IPS-NIHi11 (cell line): ENCODE measurements around the gene CHRM2.

Experiments
- DNase-seq: peaks from one replicate; pipeline ENCODE4 v3.0.0; 2012; ENCODE audit warnings: mixed read lengths, low spot score

The CHRM2 gene

DNA sequence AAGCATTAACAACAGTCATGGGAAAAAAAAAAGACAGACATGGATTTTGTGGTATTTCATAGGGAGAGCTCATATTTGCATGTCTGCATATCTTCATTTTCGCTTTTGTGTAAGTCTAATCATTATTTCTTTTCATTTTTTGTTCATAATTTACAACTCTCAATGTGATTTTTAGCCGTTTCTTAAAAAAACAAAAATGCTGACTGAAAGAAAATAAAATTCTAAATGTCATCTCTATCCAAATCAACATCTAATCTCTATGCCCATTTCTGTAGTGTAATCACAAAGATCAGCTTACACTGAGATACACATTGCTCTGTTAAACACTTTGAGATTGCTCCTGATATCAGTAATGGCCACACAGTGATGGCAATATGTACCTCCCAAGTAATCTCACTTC lies 29.2 kb downstream of the CHRM2 start:
- DNase-seq, result no peak

DNA sequence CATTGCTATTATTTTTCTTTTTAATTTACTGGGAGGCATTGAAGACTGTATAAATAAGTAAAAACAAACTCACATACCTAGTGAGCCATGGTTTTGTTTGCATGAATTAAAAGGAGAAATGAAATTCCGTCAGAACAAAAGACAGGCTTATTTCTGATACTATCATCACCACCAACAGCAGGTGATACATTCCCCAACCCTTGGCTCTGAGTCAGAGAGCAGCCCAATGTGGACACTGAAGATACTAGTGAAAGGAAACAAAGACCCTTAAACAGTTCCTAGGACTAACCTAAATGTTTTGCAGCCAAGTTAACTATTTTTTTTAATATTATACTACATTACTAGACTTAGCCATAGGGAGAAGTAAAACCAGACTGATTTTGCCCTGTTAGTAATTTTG lies 31.6 kb downstream of the CHRM2 start:
- DNase-seq, result no peak

DNA sequence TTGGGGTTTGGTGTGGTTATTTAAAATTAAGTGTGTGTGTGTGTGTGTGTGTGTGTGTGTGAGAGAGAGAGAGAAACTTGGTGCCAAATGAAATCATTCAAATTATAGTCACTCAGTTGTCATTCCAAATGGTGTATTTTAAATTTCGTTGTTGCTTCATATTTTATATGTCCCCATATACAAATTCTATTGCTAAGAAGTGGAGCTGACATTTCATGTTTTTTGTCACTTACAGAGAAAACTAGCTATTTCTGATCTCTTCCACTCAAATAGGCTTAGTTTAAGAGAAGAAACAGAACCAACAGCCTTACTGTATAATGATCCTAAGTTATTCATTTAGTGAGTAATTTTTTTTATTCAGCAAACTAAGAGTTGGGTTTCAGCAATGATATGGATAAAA lies 42.3 kb downstream of the CHRM2 start:
- DNase-seq, result no peak

GRCh38 chr7:136911344-136911743 lies 42.9 kb downstream of the CHRM2 start:
- DNase-seq, result peak; percentile 6

- no peak for DNase-seq
These were observed 43.9 kb downstream of the CHRM2 start for GRCh38 chr7:136912339-136912738.

- no peak for DNase-seq
These were observed 45.6 kb downstream of the CHRM2 start for GRCh38 chr7:136914016-136914415.

GRCh38 chr7:136919820-136920219 lies 51.4 kb downstream of the CHRM2 start:
- DNase-seq, result no peak

GRCh38 chr7:136923111-136923667 lies 54.7 kb downstream of the CHRM2 start:
- no peak for DNase-seq

DNA sequence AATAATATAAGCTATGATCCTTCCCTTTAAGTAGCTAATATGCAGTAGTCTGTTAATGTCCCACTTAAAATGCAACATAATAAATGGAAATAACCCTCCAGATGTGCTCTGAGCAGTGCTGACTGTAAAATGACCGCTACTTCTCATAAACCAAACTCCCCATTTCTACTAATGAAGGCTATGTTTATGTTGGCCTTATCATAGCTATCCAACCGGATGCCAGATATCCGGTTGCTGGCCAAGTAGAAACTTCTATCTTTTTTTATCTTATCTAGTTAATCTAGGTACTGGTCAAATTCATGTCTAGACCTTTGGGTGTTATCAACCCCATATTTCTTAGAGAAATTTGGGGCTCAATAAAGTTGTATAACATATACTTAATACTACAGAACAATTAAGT lies 56.6 kb downstream of the CHRM2 start:
- DNase-seq, result no peak

GRCh38 chr7:136925556-136925955 lies 57.1 kb downstream of the CHRM2 start:
- DNase-seq, result no peak

DNA sequence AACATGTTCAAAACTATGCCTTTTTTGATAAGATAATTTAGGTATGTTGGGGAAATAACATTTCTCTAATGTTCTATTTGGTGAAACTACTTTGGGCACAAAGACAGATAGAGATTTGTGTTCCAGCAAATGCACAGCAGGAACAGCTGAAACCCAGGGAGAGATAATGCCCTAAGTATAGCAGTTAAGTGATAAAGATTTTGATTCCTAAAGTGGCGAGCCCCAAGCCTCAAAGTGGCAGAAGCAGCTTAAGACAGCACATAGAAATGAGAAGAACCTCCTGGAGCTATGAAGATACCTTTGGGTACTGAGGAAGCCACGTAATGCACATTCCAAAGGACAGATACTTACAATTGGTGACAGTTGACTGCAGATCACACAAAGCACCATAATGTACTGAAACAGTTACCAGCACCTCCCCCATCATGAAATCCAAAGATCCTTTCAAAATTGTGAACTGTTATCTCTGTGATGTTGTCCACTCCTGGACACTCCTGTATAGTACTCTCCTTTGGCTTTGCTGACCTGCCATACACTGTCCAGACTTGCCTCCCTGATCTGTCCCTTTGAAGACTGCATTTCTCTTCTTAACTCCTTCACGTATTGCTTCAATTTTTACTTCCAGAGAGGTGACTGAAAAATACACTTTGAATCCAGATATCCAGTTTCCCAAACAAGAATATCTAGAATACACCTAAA lies 62.9 kb downstream of the CHRM2 start:
- DNase-seq, result no peak

DNA sequence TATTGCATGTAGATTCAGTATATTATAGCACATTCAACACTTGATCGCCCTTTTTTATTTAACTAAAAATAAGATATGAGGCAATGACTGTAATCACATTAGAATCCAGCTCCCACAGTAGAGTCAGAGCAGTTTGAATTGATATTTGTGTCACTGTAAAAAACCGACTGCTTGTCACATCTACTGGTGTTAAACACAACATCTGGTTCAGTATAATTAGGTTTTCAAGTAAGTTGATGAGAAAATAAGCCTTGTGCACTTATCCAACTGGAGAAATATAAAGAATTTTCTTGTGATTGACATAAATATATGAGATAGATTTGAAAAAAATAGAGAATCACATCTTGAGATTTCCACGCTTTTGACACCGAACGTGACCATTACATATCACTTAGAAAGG lies 69.0 kb downstream of the CHRM2 start:
- no peak for DNase-seq

DNA sequence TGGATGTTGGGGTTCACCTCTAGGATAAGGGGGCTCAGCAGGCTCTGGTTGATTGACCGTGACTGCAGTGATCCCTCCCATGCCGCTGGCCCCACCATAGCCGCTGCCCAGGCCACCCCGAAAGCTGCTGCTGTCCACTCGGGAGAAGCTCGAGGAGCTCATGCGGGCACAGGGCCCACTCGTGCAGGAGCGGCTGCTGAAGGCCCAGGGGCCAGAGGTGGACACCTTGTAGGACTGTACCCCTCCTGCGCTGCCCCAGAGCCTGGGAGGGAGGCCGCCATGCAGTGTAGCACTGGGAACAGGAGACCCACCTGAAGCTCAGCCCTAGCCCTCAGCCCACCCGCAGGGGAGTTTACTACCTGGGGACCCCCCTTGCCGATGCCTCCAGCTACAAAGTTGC lies 70.0 kb downstream of the CHRM2 start:
- DNase-seq, result no peak

- DNase-seq, result no peak
These were observed 71.7 kb downstream of the CHRM2 start for GRCh38 chr7:136940122-136940521.

DNA sequence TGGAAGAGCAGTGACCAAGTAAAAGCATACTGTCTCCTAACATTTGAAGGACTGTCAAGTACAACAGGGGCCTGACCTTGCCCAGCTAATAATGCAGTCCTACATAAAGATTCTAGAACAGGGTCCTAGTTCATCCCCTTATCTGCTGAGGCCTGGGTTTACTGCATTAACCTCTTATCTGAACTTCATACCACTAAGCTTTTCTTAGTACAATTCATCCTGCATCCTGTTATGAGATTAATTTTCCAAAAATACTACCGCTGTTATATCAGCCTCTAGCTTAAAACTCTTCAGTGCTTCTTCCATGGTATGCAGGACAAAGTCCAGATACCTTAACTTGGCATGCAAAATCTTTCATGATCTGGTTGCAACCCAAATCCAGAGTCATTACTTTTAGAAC lies 72.5 kb downstream of the CHRM2 start:
- DNase-seq, result no peak

GRCh38 chr7:136941816-136942215 lies 73.4 kb downstream of the CHRM2 start:
- DNase-seq, result no peak

DNA sequence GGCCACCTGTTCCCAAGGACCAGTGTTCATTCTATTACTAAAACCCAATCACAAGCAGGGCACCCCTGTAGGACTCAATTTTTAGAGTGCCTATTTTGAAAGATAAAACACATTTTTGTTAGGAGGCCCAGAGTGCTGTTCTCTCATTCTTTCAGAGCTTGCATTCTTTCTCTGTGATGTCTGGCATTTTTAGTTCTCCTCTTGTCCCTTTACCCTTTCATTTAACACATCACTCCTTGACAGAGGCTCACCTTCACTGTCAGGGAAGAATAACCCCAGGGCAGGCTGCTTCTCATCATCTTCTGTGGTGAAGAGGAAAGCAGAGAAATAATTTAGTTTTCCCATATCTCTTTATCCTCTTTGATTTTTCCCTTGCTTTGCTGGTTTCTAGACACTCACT lies 73.9 kb downstream of the CHRM2 start:
- no peak for DNase-seq

GRCh38 chr7:136942994-136943393 lies 74.5 kb downstream of the CHRM2 start:
- no peak for DNase-seq

DNA sequence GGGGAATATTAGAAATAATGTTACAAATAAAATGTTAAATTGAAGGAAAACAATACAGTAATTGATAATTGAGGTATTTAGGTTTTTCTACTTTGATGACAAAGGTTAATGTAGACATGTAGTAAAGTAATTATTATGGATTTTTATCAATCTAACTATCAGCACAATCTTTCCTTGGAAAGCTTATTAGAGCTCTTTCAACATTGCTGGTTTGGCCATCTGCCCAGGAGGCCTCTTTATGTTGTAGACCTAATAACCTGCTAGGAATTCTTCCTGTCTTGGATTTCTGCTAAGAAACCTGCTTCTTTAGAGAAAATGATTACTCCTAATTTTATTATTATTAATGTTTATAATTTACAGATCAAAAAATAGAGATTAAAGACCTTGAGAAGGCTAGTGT lies 78.9 kb downstream of the CHRM2 start:
- DNase-seq, result no peak

DNA sequence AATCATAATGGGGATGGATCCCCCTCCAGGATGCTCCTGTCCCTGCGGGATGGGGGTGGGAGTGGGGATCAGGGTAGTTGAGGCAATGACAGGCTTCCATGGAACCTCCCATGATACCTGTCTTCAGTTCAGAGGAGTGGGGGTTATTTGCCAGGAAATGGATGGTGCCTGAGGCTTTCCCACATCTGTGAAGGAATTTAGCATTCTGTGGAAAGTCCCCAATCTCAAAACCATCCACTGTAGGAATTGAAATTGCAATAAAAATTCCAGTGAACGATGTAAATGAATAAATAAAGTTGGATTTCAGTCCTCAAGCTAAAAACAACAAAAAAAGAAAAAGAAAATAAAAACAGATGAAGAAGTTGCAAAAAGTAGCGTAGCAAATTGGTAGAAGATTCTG lies 81.9 kb downstream of the CHRM2 start:
- DNase-seq, result no peak

- DNase-seq, result no peak
These were observed 84.9 kb downstream of the CHRM2 start for GRCh38 chr7:136953386-136953785.

DNA sequence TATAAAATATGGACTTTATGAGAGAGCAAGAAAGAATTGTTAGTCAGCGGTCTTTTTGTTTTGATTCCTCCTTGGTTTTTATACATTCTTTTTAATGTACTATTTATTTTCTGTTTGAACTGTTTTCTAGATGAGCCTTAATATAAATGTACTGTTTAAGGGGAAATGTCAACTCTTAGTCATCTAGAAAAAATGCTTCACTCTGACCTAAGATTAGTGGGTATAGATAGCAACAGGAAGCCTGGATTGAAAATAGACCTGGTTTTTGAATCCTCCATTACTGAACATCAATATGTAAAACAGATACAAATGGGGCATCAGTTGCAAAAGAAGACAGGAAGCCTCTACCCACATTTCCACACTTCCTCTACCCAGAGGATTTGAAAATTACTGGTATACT lies 87.8 kb downstream of the CHRM2 start:
- DNase-seq, result no peak

- DNase-seq, result no peak
These were observed 88.2 kb downstream of the CHRM2 start for GRCh38 chr7:136956671-136957070.

GRCh38 chr7:136957391-136957790 lies 88.9 kb downstream of the CHRM2 start:
- DNase-seq, result no peak
